ENCODE measurements around the gene STK32A. TPM values are rescaled to one million over a fixed set of nuclear protein-coding genes. Genes with fewer than 3 reads are reported as not detected.

STK32A gene
- polyA plus RNA-seq, 4 donors = 12.0 to 19.4 (median 14.8) TPM

DNA sequence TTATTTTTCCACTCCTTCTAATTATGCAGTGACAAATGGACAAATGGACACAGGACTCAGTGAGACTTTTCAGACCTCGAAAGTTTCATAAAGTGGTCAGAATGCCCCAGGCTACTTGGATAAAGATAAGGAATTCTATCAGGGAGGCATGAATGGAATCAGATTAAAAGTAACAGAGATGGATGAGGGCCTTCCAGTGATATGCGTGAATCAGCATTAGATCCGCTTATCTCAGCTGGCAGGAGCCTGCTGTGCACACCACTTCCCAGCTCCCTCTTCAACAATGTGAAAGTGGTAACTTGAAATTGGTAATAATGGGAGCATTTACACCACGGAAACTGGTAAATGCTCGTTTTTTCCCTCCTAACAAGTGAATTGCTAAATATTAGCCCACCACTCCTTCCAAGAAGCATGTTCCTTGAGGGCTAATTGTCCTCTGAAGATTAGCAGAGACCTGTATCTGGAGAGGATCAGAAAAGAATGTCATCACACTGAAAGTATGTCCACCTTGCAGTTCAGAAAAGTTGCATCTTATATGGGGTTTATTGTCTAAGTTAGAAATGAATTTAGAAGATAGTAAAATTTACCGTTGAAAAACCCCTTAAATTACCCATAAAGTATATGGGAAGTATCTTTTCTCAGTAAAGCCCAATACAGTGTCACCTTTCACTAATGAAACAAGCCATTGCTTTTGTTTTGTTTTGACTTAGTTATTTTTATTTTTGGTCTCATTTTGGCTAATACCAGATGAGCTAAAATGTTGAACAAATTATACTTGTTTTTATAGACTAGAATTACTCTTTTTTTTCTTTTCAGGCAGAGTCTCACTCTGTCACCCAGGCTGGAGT, 149.7 kb downstream of the STK32A start:
- DNase-seq (ENCODE audit: low read depth in 4 of 4, low spot score in 2 of 4) = no peak

DNA sequence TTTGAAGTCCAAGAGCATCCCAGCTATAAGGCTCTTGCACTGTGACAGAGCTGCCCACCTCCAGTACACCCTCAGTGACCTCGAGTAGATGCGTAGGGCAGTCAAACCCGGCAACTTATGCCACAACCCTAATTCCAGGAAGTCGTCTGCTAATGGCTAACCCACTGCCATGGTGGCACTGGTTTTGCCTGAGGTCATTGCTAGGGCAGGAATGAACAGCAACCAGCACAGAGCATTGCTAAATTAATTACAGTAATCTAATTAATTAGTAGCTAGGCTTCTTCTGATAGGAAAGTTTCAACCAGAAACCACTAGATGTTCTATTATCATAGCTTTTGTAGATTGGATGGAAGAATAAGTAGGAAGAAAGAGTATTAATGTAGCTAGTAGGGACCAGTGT, 152.3 kb downstream of the STK32A start:
- DNase-seq (ENCODE audit: low read depth in 4 of 4, low spot score in 2 of 4) = no peak

GRCh38 chr5:147388184-147389108, 153.6 kb downstream of the STK32A start:
- no peak for DNase-seq (ENCODE audit: low read depth in 4 of 4, low spot score in 2 of 4)

- no peak for DNase-seq (ENCODE audit: low read depth in 4 of 4, low spot score in 2 of 4)
These were observed 155.9 kb downstream of the STK32A start for GRCh38 chr5:147390654-147391225.

GRCh38 chr5:147391781-147392180, 157.0 kb downstream of the STK32A start:
- no peak for DNase-seq (ENCODE audit: low read depth in 4 of 4, low spot score in 2 of 4)

GRCh38 chr5:147393874-147394672, 159.2 kb downstream of the STK32A start:
- DNase-seq (ENCODE audit: low read depth in 4 of 4, low spot score in 2 of 4) = no peak

DNA sequence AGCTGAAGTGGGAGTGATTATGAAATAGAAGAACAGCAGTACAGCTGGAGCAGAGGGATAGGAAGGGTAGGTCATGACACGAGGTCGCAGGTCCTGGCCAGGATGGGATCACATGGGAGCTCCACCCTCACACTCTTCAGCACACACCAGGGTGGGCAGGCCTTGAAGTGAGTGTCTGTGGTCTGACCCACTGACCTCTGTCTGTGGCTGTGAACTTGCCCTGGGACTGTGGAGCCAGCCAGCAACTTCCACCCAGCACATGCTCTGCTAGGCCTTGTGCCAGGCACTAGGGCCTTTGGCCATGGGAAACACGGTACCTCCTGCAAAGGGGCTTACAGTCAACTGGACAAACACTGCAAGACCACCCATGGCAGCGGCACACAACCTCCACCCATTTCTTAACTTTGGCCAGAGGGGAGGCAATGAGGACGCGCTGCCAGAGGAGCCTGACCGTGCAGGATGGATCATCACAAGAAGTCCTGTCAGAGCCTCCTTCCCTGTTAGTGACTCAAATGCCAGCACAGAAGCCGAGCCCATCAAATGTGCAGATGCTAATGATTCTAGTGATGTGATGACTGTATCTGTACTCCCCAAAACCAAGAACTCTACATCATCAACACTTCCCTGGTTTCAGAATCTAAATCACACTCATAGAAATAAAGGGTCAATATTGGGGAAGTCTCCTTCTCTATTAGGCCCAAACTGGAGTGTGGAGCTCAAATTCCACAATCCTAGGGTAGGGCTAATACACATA, 161.4 kb downstream of the STK32A start:
- no peak for DNase-seq (ENCODE audit: low read depth in 4 of 4, low spot score in 2 of 4)

GRCh38 chr5:147397616-147398015, 162.8 kb downstream of the STK32A start:
- no peak for DNase-seq (ENCODE audit: low read depth in 4 of 4, low spot score in 2 of 4)

- DNase-seq (ENCODE audit: low read depth in 4 of 4, low spot score in 2 of 4) = no peak
These were observed 164.0 kb downstream of the STK32A start for GRCh38 chr5:147398860-147399259.

DNA sequence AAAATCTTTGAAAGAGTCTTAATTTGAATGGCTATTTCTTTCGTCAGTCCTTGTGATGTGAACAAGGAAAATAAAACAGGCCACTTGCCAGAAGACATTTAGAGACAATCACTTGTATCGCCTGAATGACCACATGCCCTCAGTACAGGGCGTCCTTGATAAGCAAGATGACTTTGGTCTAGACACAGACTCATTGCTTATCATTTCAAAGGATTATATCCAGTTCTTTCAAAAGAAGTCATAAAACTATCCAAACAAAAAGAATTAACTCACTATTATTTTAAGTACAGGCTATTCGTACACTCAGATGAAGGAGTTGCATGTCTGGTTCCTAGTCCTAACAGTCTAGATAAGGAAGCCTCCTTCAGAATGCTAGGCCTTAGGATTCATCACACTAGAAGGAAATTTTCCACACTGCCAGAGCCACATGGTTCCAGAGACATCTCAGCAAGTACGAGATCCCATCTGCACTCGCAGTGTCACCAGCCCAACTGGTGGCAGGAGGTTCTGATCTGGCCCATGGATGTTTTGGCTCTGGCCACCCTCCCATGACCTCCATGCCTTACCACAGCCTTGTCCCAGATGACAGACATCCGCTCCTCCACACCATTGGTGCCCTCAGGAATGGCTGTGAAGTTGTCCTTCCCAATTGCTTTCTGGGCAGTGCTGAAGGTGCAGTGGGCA, 165.4 kb downstream of the STK32A start:
- no peak for DNase-seq (ENCODE audit: low read depth in 4 of 4, low spot score in 2 of 4)

- DNase-seq (ENCODE audit: low read depth in 4 of 4, low spot score in 2 of 4) = no peak
These were observed 166.1 kb downstream of the STK32A start for GRCh38 chr5:147400881-147401280.

- no peak for DNase-seq (ENCODE audit: low read depth in 4 of 4, low spot score in 2 of 4)
These were observed 169.1 kb downstream of the STK32A start for GRCh38 chr5:147403651-147404640.

DNA sequence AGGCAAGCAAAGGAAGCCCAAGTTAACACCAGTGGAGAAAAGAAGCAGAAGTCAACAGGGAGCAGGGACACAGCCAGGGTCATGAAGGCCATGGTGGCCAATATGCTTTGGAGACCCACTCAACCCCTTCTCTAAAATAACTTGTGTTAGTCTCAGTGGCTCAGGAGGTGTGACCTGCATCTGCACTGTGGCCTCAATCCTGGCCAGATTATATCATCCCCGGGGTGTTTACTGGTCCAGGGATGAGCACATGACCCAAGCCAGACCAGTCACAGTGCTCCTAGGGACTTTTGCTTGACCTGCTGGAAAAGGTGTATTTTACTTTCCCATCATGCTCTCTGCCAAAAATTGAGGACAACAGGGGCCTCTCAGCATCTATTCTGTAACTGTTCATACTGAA, 169.9 kb downstream of the STK32A start:
- DNase-seq (ENCODE audit: low read depth in 4 of 4, low spot score in 2 of 4) = no peak

- no peak for DNase-seq (ENCODE audit: low read depth in 4 of 4, low spot score in 2 of 4)
These were observed 171.8 kb downstream of the STK32A start for GRCh38 chr5:147406636-147407035.

GRCh38 chr5:147407094-147407681, 172.4 kb downstream of the STK32A start:
- no peak for DNase-seq (ENCODE audit: low read depth in 4 of 4, low spot score in 2 of 4)

DNA sequence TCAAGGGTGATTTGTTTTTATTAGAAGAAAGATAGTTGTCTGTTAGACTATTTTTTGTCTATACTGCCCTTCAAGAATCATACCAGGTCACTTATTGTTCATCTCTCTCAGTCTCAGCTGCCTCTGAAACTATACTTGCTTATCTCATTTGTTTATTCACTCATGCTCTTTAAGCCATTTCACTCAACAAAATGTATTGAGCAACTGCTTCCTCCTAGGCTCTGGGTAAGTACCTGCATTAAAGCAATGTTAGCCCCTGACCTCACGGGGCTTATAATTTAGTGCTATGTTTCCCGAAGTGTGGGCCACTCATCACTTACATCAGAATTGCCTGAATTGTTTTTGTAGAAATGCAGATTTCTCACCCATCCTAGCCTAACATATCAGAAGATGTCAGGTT, 174.2 kb downstream of the STK32A start:
- no peak for DNase-seq (ENCODE audit: low read depth in 4 of 4, low spot score in 2 of 4)

All from left renal cortex interstitium (tissue), 4 donors.